Activated naive CD8-positive, alpha-beta T cell treated with anti-CD3 and anti-CD28 coated beads, Interleukin-2, amount 50 U/mL, for 24 hours (primary cell): Measurements from ENCODE around the gene LRCH3.
A peak's percentile ranks its signal among the peaks of the same experiment; 100 is the strongest.
"Not testable (repeated sequence)": the region's sequence is repeated elsewhere in the genome, so short reads cannot be mapped to it uniquely, and the experiment has no call there.

Source experiments
- ATAC-seq: fragments of 150-1000 bp; cut with Tn5 transposase; one replicate; pipeline ENCODE4 v1.10.0; 2021
- DNase-seq: peaks from one replicate; pipeline ENCODE4 v3.0.0; 2021
- H3K27ac Mint-ChIP-seq: one replicate; pipeline ENCODE4 v1.8.0; 2021; ENCODE audit warnings: mild to moderate bottlenecking, mixed read lengths
- H3K27me3 Mint-ChIP-seq: one replicate; pipeline ENCODE4 v1.8.0; 2021; ENCODE audit warnings: mixed read lengths
- H3K36me3 Mint-ChIP-seq: one replicate; pipeline ENCODE4 v1.8.0; 2021; ENCODE audit warnings: low read depth, mixed read lengths
- H3K4me1 Mint-ChIP-seq: one replicate; pipeline ENCODE4 v1.8.0; 2021; ENCODE audit warnings: mixed read lengths
- H3K4me3 Mint-ChIP-seq: one replicate; pipeline ENCODE4 v1.8.0; 2021; ENCODE audit warnings: mild to moderate bottlenecking, moderate library complexity, mixed read lengths
- H3K9me3 Mint-ChIP-seq: one replicate; pipeline ENCODE4 v1.8.0; 2021; ENCODE audit warnings: mixed read lengths

The LRCH3 gene

DNA sequence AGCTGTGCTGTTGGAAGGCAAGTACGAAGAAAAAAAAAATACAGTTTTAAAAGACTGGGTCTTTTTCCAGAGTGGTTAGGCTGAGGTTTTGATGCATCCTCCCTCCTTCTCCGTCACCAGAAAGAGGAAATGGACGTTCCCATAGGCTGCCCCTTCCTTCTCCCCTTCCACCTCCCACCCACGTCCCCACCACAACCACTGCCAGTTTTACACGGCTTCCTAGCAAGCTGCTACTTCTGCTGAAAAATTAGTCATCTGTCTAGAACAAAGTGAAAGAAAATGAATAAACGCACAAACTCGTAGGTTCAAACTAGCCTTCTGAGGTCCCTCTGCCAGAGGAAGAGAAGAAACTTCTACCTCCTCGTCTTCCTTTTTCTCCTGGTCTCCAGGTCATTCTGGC, 87.4 kb downstream of the LRCH3 start:
- Mint-ChIP-seq H3K4me3 (peak overlapping the region; percentile 65), H3K27me3 (no peaks in the 10 kb centered on the region), H3K27ac (peak overlapping the region; percentile 88), H3K9me3 (no peaks in the 10 kb centered on the region), H3K36me3 (peaks cover 26% of the 10 kb centered on the region), H3K4me1 (peaks cover 22% of the 10 kb centered on the region)
- DNase-seq: peak; percentile 77
- ATAC-seq: peak; percentile 98

- no peak for DNase-seq
- H3K27me3 Mint-ChIP-seq: no peaks in the 10 kb centered on the region
- H3K4me3 Mint-ChIP-seq: no peak overlapping the region
- peaks cover 22% of the 10 kb centered on the region for H3K4me1 Mint-ChIP-seq
- no peaks in the 10 kb centered on the region for H3K9me3 Mint-ChIP-seq
- peaks cover 24% of the 10 kb centered on the region for H3K36me3 Mint-ChIP-seq
- peak overlapping the region; percentile 4 for H3K27ac Mint-ChIP-seq
- no peak for ATAC-seq
These were observed 89.6 kb downstream of the LRCH3 start for GRCh38 chr3:197880491-197881269.

DNA sequence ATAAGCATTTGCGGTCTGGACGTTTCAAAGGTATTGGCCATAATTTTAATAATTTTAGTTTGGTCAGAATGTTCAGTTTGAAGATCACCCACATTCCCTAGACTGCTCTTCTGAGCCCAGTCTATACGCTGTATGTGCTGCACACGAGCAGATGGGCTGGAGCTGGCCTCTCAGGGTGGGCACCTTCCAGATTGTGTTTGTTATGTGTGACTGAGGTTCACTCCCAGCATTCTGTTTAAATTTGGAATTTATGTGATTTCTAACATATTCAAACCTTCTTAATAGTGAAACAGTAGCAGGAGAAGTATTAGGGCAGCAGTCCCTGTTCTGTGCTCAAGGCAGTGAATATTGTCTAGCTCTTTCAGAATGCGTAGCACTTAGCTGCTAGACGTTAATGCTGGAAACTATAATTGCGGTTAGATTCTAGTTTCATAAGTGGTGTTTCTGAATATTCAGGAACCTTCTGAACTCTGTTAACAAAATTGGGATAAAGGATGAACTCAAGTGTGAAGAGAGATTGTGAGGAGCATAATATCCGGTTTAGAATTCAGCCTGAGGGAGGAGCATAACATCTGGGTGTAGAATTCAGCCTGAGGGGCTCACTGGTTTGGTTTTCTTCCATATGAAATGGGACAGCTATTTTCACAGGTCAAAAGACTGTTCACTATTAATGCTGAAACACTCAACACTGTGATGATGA, 90.4 kb downstream of the LRCH3 start:
- peaks cover 22% of the 10 kb centered on the region for H3K4me1 Mint-ChIP-seq
- no peak overlapping the region for H3K4me3 Mint-ChIP-seq
- DNase-seq: no peak
- H3K9me3 Mint-ChIP-seq: no peaks in the 10 kb centered on the region
- no peak for ATAC-seq
- no peaks in the 10 kb centered on the region for H3K27me3 Mint-ChIP-seq
- H3K36me3 Mint-ChIP-seq: peaks cover 28% of the 10 kb centered on the region
- peak overlapping the region; percentile 49 for H3K27ac Mint-ChIP-seq

GRCh38 chr3:197881970-197882338, 90.9 kb downstream of the LRCH3 start:
- Mint-ChIP-seq H3K36me3 (peaks cover 28% of the 10 kb centered on the region), H3K27me3 (no peaks in the 10 kb centered on the region), H3K27ac (no peak overlapping the region), H3K4me1 (peaks cover 22% of the 10 kb centered on the region), H3K4me3 (no peak overlapping the region), H3K9me3 (no peaks in the 10 kb centered on the region)
- no peak for DNase-seq
- no peak for ATAC-seq

GRCh38 chr3:197882586-197882985, 91.5 kb downstream of the LRCH3 start:
- H3K36me3 Mint-ChIP-seq: peaks cover 26% of the 10 kb centered on the region
- no peaks in the 10 kb centered on the region for H3K9me3 Mint-ChIP-seq
- peaks cover 20% of the 10 kb centered on the region for H3K4me1 Mint-ChIP-seq
- H3K27ac Mint-ChIP-seq: no peak overlapping the region
- DNase-seq: no peak
- H3K27me3 Mint-ChIP-seq: no peaks in the 10 kb centered on the region
- H3K4me3 Mint-ChIP-seq: no peak overlapping the region
- no peak for ATAC-seq

DNA sequence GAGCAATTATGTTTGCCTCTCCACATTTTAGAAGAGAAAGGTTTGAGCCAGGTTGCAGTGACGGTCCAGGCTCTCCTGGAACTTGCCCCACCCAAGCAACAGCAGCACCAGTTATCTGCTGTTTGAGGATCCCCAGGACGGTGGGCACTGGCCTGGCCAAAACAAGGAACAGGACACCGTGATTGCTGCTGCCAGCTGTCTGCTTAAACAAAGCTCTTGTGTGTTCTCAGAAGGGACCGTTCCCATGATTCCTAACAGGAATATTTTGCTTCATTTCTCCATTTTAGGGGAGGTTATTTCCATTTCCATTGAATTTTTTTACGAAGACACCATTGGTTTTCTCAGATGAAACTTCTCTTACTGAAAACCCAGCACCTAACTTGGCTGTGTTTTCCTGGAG, 92.5 kb downstream of the LRCH3 start:
- H3K4me3 Mint-ChIP-seq: no peak overlapping the region
- H3K4me1 Mint-ChIP-seq: peaks cover 13% of the 10 kb centered on the region
- H3K9me3 Mint-ChIP-seq: no peaks in the 10 kb centered on the region
- H3K36me3 Mint-ChIP-seq: peaks cover 25% of the 10 kb centered on the region
- no peaks in the 10 kb centered on the region for H3K27me3 Mint-ChIP-seq
- H3K27ac Mint-ChIP-seq: no peak overlapping the region
- DNase-seq (no peak), ATAC-seq (no peak)

- not testable (repeated sequence) for DNase-seq, H3K9me3 Mint-ChIP-seq, H3K27ac Mint-ChIP-seq, H3K4me3 Mint-ChIP-seq, ATAC-seq, H3K27me3 Mint-ChIP-seq
- Mint-ChIP-seq H3K4me1 (peaks cover 13% of the 10 kb centered on the region), H3K36me3 (peaks cover 21% of the 10 kb centered on the region)
These were observed 93.3 kb downstream of the LRCH3 start for GRCh38 chr3:197884330-197884729.

DNA sequence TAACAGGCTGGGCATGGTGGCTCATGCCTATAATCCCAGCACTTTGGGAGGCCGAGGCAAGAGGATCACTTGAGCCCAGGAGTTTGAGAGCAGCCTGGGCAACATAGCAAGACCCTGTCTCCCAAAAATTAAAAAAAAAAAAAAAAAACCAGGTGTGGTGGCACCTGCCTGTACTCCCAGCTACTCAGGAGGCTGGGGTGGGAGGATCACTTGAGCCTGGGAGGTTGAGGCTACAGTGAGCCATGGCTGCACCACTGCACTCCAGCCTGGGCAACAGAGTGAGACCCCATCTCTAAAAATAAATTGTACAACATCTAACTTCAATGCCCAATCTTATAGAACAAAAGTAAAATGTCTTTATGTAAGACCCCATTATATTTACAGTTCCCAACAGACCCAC, 95.0 kb downstream of the LRCH3 start:
- not testable (repeated sequence) for ATAC-seq, H3K27ac Mint-ChIP-seq, DNase-seq, H3K27me3 Mint-ChIP-seq, H3K4me1 Mint-ChIP-seq, H3K9me3 Mint-ChIP-seq, H3K4me3 Mint-ChIP-seq
- peaks cover 13% of the 10 kb centered on the region for H3K36me3 Mint-ChIP-seq

DNA sequence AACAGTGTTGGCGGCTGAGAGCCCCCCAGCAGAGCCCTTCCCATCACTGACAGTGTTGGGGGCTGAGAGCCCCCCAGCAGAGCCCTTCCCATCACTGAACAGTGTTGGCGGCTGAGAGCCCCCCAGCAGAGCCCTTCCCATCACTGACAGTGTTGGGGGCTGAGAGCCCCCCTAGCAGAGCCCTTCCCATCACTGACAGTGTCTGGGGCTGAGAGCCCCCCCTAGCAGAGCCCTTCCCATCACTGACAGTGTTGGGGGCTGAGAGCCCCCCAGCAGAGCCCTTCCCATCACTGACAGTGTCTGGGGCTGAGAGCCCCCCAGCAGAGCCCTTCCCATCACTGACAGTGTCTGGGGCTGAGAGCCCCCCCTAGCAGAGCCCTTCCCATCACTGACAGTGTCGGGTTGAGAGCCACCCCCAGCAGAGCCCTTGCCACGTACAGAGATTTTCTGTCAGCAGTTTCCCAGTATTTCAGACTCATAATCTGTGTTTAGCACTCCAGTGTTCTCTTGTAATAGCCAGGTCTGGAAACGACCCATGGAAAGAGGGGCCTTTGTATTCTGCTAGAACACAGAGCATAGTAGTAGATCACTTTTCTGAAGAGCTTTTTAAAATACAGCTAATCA, 96.5 kb downstream of the LRCH3 start:
- H3K36me3 Mint-ChIP-seq: peaks cover 10% of the 10 kb centered on the region
- not testable (repeated sequence) for H3K27me3 Mint-ChIP-seq, H3K9me3 Mint-ChIP-seq, ATAC-seq, H3K27ac Mint-ChIP-seq, H3K4me1 Mint-ChIP-seq, H3K4me3 Mint-ChIP-seq, DNase-seq

- ATAC-seq (no peak), DNase-seq (no peak)
- Mint-ChIP-seq H3K27me3 (no peaks in the 10 kb centered on the region), H3K27ac (no peak overlapping the region), H3K9me3 (no peaks in the 10 kb centered on the region), H3K4me3 (no peak overlapping the region), H3K4me1 (peaks cover 6% of the 10 kb centered on the region), H3K36me3 (peaks cover 6% of the 10 kb centered on the region)
These were observed 97.5 kb downstream of the LRCH3 start for GRCh38 chr3:197888511-197888910.

DNA sequence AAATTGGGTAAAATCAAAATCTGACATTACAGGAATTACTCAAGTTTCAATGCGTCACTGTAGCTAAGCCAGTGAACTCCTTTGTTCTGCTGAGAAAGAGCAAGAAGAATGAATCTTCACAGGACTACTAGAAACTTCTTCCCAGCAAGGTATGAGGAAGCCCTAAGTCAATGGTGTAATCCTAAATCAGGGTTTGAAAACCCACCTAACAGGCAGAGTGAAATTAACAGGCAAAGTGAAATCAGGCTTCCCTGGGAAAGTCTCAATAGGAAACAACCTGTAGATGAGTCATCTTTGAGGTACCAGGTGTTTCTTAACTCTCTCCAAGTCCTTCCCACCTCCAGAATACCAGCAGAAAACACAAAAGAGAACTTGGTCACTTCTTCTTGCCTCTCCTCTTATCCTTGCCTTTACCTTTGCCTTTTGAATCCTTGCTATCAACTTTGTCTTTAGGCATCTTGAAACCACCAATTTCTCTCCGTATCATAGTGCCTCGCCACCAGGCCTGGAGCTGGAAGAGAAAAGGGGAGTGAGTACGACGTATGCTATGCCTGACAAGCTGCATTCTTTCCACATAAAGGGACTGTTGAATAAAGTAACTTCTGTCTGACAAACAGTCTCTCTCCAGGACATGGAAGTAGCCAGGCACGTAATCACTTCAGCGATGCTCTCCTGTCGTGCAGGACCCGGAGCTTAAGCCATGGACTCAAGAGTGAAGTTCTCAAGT, 98.3 kb downstream of the LRCH3 start:
- peak overlapping the region; percentile 23 for H3K27ac Mint-ChIP-seq
- peaks cover 6% of the 10 kb centered on the region for H3K36me3 Mint-ChIP-seq
- H3K27me3 Mint-ChIP-seq: no peaks in the 10 kb centered on the region
- H3K4me1 Mint-ChIP-seq: peaks cover 6% of the 10 kb centered on the region
- no peaks in the 10 kb centered on the region for H3K9me3 Mint-ChIP-seq
- H3K4me3 Mint-ChIP-seq: no peak overlapping the region
- DNase-seq: no peak
- no peak for ATAC-seq

- peaks cover 6% of the 10 kb centered on the region for H3K4me1 Mint-ChIP-seq
- H3K27ac Mint-ChIP-seq: no peak overlapping the region
- no peaks in the 10 kb centered on the region for H3K9me3 Mint-ChIP-seq
- no peaks in the 10 kb centered on the region for H3K27me3 Mint-ChIP-seq
- H3K36me3 Mint-ChIP-seq: peaks cover 4% of the 10 kb centered on the region
- DNase-seq: no peak
- ATAC-seq: no peak
- no peak overlapping the region for H3K4me3 Mint-ChIP-seq
These were observed 99.6 kb downstream of the LRCH3 start for GRCh38 chr3:197890693-197891092.

DNA sequence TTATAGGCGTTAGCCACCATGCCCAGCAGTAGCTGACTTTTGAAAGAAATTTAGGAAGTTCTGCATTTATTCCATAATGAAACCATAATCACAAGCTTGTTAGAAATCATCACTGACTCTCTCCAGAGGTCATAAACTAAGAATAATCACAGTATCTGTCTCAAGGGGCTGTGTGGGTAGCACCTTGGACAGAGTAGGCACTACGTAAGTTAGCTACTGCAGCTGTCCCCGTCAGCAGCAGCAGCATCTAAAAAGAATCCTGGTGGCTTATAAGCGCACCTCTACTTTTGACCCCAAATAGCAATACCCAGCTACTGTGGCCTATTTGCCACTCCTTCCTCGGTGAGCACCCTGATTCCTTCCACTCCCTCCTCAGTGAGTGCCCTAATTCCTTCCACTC, 101.1 kb downstream of the LRCH3 start:
- DNase-seq: no peak
- no peaks in the 10 kb centered on the region for H3K27me3 Mint-ChIP-seq
- no peaks in the 10 kb centered on the region for H3K9me3 Mint-ChIP-seq
- H3K4me1 Mint-ChIP-seq: peaks cover 6% of the 10 kb centered on the region
- H3K27ac Mint-ChIP-seq: no peak overlapping the region
- H3K4me3 Mint-ChIP-seq: no peak overlapping the region
- H3K36me3 Mint-ChIP-seq: no peaks in the 10 kb centered on the region
- no peak for ATAC-seq

GRCh38 chr3:197896421-197896820, 105.4 kb downstream of the LRCH3 start:
- no peaks in the 10 kb centered on the region for H3K27me3 Mint-ChIP-seq

More at GRCh38 chr3:197896421-197896820, 105.4 kb downstream of the LRCH3 start:
- DNase-seq (no peak), ATAC-seq (no peak)
- Mint-ChIP-seq H3K4me1 (no peaks in the 10 kb centered on the region), H3K27ac (no peak overlapping the region), H3K4me3 (no peak overlapping the region), H3K36me3 (no peaks in the 10 kb centered on the region), H3K9me3 (no peaks in the 10 kb centered on the region)
